ENCODE measurements around the gene SLC35A3.
A peak's percentile ranks its signal among the peaks of the same experiment; 100 is the strongest.
"Not testable (repeated sequence)": the region's sequence is repeated elsewhere in the genome, so short reads cannot be mapped to it uniquely, and the experiment has no call there.

Gene SLC35A3

DNA sequence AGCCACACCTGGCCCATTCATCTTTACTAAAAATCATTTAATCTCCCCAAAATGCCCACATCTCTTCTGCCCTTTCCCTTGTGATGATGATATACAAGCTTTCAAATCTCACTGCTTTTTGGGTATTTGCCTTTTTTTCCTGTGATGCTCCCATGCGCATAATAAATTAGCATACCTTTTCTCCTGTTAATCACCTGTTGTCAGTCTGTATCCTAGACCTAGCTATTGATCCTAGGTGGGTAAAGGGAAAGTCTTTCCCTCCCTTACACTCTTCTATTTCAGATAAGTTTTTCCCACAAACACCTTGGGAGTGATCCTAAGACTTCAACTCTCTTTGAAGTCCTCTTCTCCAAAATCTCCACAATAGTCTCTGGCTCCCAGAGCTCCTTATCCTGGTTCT is 12.0 kb upstream of the SLC35A3 start:
- Histone ChIP-seq H3K4me1 (ENCODE audit: insufficient read depth, low read length, poor library complexity, severe bottlenecking) (no peaks in the 10 kb centered on the region), H4K20me1 (ENCODE audit: insufficient read depth, low read length, poor library complexity, severe bottlenecking) (no peaks in the 10 kb centered on the region), H3K36me3 (ENCODE audit: insufficient read depth, low read length) (no peaks in the 10 kb centered on the region), H3K9ac (ENCODE audit: low read depth, low read length, poor library complexity, severe bottlenecking) (no peak overlapping the region), H3K4me2 (ENCODE audit: low read depth, low read length, poor library complexity, severe bottlenecking) (no peak overlapping the region), H3K4me3 (ENCODE audit: low read length, poor library complexity, severe bottlenecking) (no peak overlapping the region), H3K79me2 (ENCODE audit: insufficient read depth, low read length) (no peaks in the 10 kb centered on the region), H3K27me3 (ENCODE audit: insufficient read depth, low read length, poor library complexity, severe bottlenecking) (no peaks in the 10 kb centered on the region), H3K9me2 (replicated peaks; ENCODE audit: low read depth, low read length) (no peaks in the 10 kb centered on the region), H3F3A (ENCODE audit: low read depth) (no peaks in the 10 kb centered on the region), H3K9me3 (ENCODE audit: insufficient read depth, low read depth, low read length) (no peaks in the 10 kb centered on the region), H2AFZ (ENCODE audit: low read length) (no peak overlapping the region)
- no peak for TF ChIP-seq EZH2phosphoT487 (IDR thresholded peaks at IDR 0.05; ENCODE audit: borderline replicate concordance)
- TF ChIP-seq, protein P1, sequence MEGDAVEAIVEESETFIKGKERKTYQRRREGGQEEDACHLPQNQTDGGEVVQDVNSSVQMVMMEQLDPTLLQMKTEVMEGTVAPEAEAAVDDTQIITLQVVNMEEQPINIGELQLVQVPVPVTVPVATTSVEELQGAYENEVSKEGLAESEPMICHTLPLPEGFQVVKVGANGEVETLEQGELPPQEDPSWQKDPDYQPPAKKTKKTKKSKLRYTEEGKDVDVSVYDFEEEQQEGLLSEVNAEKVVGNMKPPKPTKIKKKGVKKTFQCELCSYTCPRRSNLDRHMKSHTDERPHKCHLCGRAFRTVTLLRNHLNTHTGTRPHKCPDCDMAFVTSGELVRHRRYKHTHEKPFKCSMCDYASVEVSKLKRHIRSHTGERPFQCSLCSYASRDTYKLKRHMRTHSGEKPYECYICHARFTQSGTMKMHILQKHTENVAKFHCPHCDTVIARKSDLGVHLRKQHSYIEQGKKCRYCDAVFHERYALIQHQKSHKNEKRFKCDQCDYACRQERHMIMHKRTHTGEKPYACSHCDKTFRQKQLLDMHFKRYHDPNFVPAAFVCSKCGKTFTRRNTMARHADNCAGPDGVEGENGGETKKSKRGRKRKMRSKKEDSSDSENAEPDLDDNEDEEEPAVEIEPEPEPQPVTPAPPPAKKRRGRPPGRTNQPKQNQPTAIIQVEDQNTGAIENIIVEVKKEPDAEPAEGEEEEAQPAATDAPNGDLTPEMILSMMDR (conservative IDR thresholded peaks at IDR 0.05; ENCODE audit: low read length) = no peak

DNA sequence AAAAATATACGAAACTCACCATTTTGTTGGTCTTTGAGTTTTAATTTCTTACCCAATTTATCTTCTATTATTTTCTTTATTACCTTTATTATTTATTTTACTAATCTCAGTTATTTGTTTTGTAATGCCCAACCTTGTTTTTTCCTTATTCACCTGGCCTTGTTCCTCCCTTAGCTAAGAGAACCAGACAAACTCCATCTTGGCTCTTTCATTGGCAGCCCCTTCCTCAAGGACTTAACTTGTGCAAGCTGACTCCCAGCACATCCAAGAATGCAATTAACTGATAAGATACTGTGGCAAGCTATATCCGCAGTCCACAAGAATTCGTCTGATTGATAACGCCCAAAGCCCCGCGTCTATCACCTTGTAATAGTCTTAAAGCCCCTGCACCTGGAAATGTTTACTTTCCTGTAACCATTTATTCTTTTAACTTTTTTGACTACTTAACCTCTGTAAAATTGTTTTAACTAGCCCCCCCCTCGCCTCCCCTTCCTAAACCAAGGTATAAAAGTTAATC is 10.5 kb upstream of the SLC35A3 start:
- H3K9me3 ChIP-seq (ENCODE audit: insufficient read depth, low read depth, low read length); H3F3A ChIP-seq (ENCODE audit: low read depth); H3K27me3 ChIP-seq (ENCODE audit: insufficient read depth, low read length, poor library complexity, severe bottlenecking); H2AFZ ChIP-seq (ENCODE audit: low read length); H4K20me1 ChIP-seq (ENCODE audit: insufficient read depth, low read length, poor library complexity, severe bottlenecking); H3K4me2 ChIP-seq (ENCODE audit: low read depth, low read length, poor library complexity, severe bottlenecking); H3K4me1 ChIP-seq (ENCODE audit: insufficient read depth, low read length, poor library complexity, severe bottlenecking); H3K9me2 ChIP-seq (replicated peaks; ENCODE audit: low read depth, low read length); H3K36me3 ChIP-seq (ENCODE audit: insufficient read depth, low read length); H3K79me2 ChIP-seq (ENCODE audit: insufficient read depth, low read length); H3K4me3 ChIP-seq (ENCODE audit: low read length, poor library complexity, severe bottlenecking); H3K9ac ChIP-seq (ENCODE audit: low read depth, low read length, poor library complexity, severe bottlenecking): not testable (repeated sequence)

DNA sequence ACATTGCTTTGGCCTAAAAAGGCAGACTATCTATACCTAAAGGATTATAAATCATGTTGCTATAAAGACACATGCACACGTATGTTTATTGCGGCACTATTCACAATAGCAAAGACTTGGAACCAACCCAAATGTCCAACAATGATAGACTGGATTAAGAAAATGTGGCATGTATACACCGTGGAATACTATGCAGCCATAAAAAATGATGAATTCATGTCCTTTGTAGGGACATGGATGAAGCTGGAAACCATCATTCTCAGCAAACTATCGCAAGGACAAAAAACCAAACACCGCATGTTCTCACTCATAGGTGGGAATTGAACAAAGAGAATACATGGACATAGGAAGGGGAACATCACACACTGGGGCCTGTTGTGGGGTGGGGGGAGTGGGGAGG is 9.5 kb upstream of the SLC35A3 start:
- not testable (repeated sequence) for H3K4me1 ChIP-seq (ENCODE audit: insufficient read depth, low read length, poor library complexity, severe bottlenecking); H3K79me2 ChIP-seq (ENCODE audit: insufficient read depth, low read length); H3K27me3 ChIP-seq (ENCODE audit: insufficient read depth, low read length, poor library complexity, severe bottlenecking); H3K36me3 ChIP-seq (ENCODE audit: insufficient read depth, low read length); H3K9ac ChIP-seq (ENCODE audit: low read depth, low read length, poor library complexity, severe bottlenecking); H3K4me3 ChIP-seq (ENCODE audit: low read length, poor library complexity, severe bottlenecking); H2AFZ ChIP-seq (ENCODE audit: low read length); H4K20me1 ChIP-seq (ENCODE audit: insufficient read depth, low read length, poor library complexity, severe bottlenecking); H3K9me3 ChIP-seq (ENCODE audit: insufficient read depth, low read depth, low read length); H3F3A ChIP-seq (ENCODE audit: low read depth); H3K9me2 ChIP-seq (replicated peaks; ENCODE audit: low read depth, low read length); H3K4me2 ChIP-seq (ENCODE audit: low read depth, low read length, poor library complexity, severe bottlenecking)

DNA sequence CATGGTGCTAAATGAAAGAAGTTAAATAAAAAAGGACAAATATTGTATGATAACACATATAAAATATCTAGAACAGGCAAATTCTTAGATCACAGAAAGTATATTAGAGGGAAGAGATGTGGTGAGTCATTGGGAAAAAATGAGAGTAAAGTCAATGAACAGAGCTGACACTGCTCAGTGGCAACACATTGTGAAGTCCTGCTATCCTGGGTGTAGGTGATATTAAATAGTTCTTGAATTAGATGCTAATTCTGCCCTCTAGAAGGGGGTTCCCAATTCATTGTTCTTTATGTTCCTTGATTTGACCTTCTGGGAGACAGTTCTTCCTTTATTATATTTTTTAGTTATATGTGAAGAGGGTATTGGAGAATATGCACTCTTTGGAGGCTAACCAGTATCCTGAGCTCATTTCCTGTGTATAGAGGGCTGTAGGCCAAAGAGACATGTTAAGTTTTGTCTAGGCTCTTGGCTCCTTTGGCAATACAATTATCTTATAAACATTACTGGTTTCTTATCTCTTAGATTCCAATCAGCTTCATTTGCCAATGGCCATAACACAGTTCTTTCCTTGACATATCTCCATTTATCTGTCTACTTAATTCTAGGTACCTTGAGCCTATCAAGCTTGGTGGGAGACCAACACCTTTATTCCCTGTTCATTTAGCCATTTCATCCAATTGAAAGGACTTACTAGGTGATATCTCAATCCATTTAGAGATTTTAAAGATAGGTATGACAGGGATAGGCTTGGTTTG is 6.6 kb upstream of the SLC35A3 start:
- no peaks in the 10 kb centered on the region for H3K27me3 ChIP-seq (ENCODE audit: insufficient read depth, low read length, poor library complexity, severe bottlenecking)
- peaks cover 6% of the 10 kb centered on the region for H3K4me1 ChIP-seq (ENCODE audit: insufficient read depth, low read length, poor library complexity, severe bottlenecking)
- H3F3A ChIP-seq (ENCODE audit: low read depth) = no peaks in the 10 kb centered on the region
- no peaks in the 10 kb centered on the region for H3K9me2 ChIP-seq (replicated peaks; ENCODE audit: low read depth, low read length)
- no peak overlapping the region for H3K9ac ChIP-seq (ENCODE audit: low read depth, low read length, poor library complexity, severe bottlenecking)
- H3K36me3 ChIP-seq (ENCODE audit: insufficient read depth, low read length) = no peaks in the 10 kb centered on the region
- H3K4me2 ChIP-seq (ENCODE audit: low read depth, low read length, poor library complexity, severe bottlenecking) = no peak overlapping the region
- no peaks in the 10 kb centered on the region for H3K9me3 ChIP-seq (ENCODE audit: insufficient read depth, low read depth, low read length)
- H3K4me3 ChIP-seq (ENCODE audit: low read length, poor library complexity, severe bottlenecking) = no peak overlapping the region
- no peaks in the 10 kb centered on the region for H4K20me1 ChIP-seq (ENCODE audit: insufficient read depth, low read length, poor library complexity, severe bottlenecking)
- H3K79me2 ChIP-seq (ENCODE audit: insufficient read depth, low read length) = no peaks in the 10 kb centered on the region
- 0 out of 2 replicates have a peak overlapping the region, but pooled peaks have one; percentile 27 for H2AFZ ChIP-seq (ENCODE audit: low read length)
- no peak for TF ChIP-seq EZH2phosphoT487 (IDR thresholded peaks at IDR 0.05; ENCODE audit: borderline replicate concordance)
- TF ChIP-seq, protein P1 (conservative IDR thresholded peaks at IDR 0.05; ENCODE audit: low read length) = no peak
